Ovary (tissue), 3 donors: ENCODE results near the gene PXMP4.

Source experiments
- EP300 ChIP-seq: sonication (generic); formaldehyde crosslinking; IDR thresholded peaks from one replicate; pipeline ENCODE4 v1.6.1; 2017; ENCODE audit warnings: antibody characterized with exemption
- TF ChIP-seq, protein P1 (sequence below), 3 donors: fragments of 450-650 bp in 2 of 3; fragments of 200-600 bp in 1 of 3; IDR thresholded peaks; one replicate each; pipeline versions ENCODE4 v1.5.1 to v1.8.0; 2016 to 2022; ENCODE audit warnings: antibody characterized with exemption in 3 of 3, mild to moderate bottlenecking in 1 of 3
- donor health status: DM: no; HTN: no; CAD: no.

DNA sequence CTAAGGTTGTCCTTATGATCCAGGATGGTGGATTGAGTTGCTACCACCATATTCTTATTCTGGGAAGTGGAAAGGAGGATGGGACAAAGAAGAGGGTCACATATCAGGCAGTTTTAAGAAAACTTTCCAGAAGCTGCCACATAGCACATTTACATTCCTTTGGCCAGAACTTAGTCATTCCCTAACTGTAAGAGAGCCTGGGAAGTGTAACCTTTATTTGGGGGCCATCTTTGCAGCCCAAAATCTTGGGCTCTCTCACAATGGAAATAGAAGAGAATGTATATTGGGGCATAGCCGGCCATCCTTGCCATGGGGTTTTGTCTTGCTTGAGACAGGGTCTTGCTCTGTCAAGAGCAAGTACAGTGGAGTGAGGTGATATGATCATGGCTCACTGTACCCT lies 20.1 kb upstream of the PXMP4 start:
- TF ChIP-seq, protein P1, sequence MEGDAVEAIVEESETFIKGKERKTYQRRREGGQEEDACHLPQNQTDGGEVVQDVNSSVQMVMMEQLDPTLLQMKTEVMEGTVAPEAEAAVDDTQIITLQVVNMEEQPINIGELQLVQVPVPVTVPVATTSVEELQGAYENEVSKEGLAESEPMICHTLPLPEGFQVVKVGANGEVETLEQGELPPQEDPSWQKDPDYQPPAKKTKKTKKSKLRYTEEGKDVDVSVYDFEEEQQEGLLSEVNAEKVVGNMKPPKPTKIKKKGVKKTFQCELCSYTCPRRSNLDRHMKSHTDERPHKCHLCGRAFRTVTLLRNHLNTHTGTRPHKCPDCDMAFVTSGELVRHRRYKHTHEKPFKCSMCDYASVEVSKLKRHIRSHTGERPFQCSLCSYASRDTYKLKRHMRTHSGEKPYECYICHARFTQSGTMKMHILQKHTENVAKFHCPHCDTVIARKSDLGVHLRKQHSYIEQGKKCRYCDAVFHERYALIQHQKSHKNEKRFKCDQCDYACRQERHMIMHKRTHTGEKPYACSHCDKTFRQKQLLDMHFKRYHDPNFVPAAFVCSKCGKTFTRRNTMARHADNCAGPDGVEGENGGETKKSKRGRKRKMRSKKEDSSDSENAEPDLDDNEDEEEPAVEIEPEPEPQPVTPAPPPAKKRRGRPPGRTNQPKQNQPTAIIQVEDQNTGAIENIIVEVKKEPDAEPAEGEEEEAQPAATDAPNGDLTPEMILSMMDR (IDR thresholded peaks at IDR 0.05): no peak
- no peak for TF ChIP-seq EP300
